ENCODE data around the gene DACT1. TPM values are rescaled to one million over a fixed set of nuclear protein-coding genes. Genes with fewer than 3 reads are reported as not detected.

Gene DACT1
- total RNA-seq, 1 donor = 75.6 TPM

- Histone ChIP-seq H3K4me2 (ENCODE audit: insufficient read depth, low read length) (peak overlapping the region; percentile 93), H3K4me3 (ENCODE audit: insufficient read depth, low read length) (peak overlapping the region; percentile 78), H3K27ac (ENCODE audit: low read depth, low read length) (peak overlapping the region; percentile 62), H3K4me1 (ENCODE audit: insufficient read depth, low read length) (peaks cover 20% of the 10 kb centered on the region), H3K79me2 (ENCODE audit: insufficient read depth, low read length) (peaks cover 18% of the 10 kb centered on the region), H3K9me3 (ENCODE audit: low read depth, low read length) (no peaks in the 10 kb centered on the region), H3K27me3 (ENCODE audit: insufficient read depth, low read length) (no peaks in the 10 kb centered on the region), H2AFZ (ENCODE audit: low read length) (no peak overlapping the region), H3K36me3 (ENCODE audit: insufficient read depth, low read length) (peaks cover 40% of the 10 kb centered on the region), H4K20me1 (ENCODE audit: insufficient read depth, low read length) (no peaks in the 10 kb centered on the region)
- DNase-seq (ENCODE audit: insufficient read length, low spot score, missing footprints) = peak; percentile 94
- TF ChIP-seq, protein P1, sequence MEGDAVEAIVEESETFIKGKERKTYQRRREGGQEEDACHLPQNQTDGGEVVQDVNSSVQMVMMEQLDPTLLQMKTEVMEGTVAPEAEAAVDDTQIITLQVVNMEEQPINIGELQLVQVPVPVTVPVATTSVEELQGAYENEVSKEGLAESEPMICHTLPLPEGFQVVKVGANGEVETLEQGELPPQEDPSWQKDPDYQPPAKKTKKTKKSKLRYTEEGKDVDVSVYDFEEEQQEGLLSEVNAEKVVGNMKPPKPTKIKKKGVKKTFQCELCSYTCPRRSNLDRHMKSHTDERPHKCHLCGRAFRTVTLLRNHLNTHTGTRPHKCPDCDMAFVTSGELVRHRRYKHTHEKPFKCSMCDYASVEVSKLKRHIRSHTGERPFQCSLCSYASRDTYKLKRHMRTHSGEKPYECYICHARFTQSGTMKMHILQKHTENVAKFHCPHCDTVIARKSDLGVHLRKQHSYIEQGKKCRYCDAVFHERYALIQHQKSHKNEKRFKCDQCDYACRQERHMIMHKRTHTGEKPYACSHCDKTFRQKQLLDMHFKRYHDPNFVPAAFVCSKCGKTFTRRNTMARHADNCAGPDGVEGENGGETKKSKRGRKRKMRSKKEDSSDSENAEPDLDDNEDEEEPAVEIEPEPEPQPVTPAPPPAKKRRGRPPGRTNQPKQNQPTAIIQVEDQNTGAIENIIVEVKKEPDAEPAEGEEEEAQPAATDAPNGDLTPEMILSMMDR (IDR thresholded peaks at IDR 0.05; ENCODE audit: extremely low read depth, low read depth, low read length) = peak; percentile 85
Observed at GRCh38 chr14:58639842-58640484, 2.2 kb downstream of the DACT1 start.

GRCh38 chr14:58640959-58641358, 3.2 kb downstream of the DACT1 start:
- H3K27ac ChIP-seq (ENCODE audit: low read depth, low read length) = no peak overlapping the region
- H3K4me3 ChIP-seq (ENCODE audit: insufficient read depth, low read length) = no peak overlapping the region
- TF ChIP-seq, protein P1 (IDR thresholded peaks at IDR 0.05; ENCODE audit: extremely low read depth, low read depth, low read length) = no peak
- no peaks in the 10 kb centered on the region for H4K20me1 ChIP-seq (ENCODE audit: insufficient read depth, low read length)
- DNase-seq (ENCODE audit: insufficient read length, low spot score, missing footprints) = no peak
- H2AFZ ChIP-seq (ENCODE audit: low read length) = no peak overlapping the region
- peaks cover 21% of the 10 kb centered on the region for H3K79me2 ChIP-seq (ENCODE audit: insufficient read depth, low read length)
- peaks cover 20% of the 10 kb centered on the region for H3K4me1 ChIP-seq (ENCODE audit: insufficient read depth, low read length)
- no peaks in the 10 kb centered on the region for H3K27me3 ChIP-seq (ENCODE audit: insufficient read depth, low read length)
- H3K9me3 ChIP-seq (ENCODE audit: low read depth, low read length) = no peaks in the 10 kb centered on the region
- H3K36me3 ChIP-seq (ENCODE audit: insufficient read depth, low read length) = peaks cover 50% of the 10 kb centered on the region
- H3K4me2 ChIP-seq (ENCODE audit: insufficient read depth, low read length) = peak overlapping the region; percentile 93

- Histone ChIP-seq H2AFZ (ENCODE audit: low read length) (no peak overlapping the region), H3K27ac (ENCODE audit: low read depth, low read length) (no peak overlapping the region), H3K36me3 (ENCODE audit: insufficient read depth, low read length) (peaks cover 53% of the 10 kb centered on the region), H3K79me2 (ENCODE audit: insufficient read depth, low read length) (peaks cover 21% of the 10 kb centered on the region), H3K4me3 (ENCODE audit: insufficient read depth, low read length) (no peak overlapping the region), H3K9me3 (ENCODE audit: low read depth, low read length) (no peaks in the 10 kb centered on the region), H3K4me1 (ENCODE audit: insufficient read depth, low read length) (peaks cover 19% of the 10 kb centered on the region), H3K27me3 (ENCODE audit: insufficient read depth, low read length) (no peaks in the 10 kb centered on the region), H3K4me2 (ENCODE audit: insufficient read depth, low read length) (no peak overlapping the region), H4K20me1 (ENCODE audit: insufficient read depth, low read length) (no peaks in the 10 kb centered on the region)
- TF ChIP-seq, protein P1 (IDR thresholded peaks at IDR 0.05; ENCODE audit: extremely low read depth, low read depth, low read length) = no peak
- DNase-seq (ENCODE audit: insufficient read length, low spot score, missing footprints) = no peak
Observed at GRCh38 chr14:58641509-58641908, 3.7 kb downstream of the DACT1 start.

DNA sequence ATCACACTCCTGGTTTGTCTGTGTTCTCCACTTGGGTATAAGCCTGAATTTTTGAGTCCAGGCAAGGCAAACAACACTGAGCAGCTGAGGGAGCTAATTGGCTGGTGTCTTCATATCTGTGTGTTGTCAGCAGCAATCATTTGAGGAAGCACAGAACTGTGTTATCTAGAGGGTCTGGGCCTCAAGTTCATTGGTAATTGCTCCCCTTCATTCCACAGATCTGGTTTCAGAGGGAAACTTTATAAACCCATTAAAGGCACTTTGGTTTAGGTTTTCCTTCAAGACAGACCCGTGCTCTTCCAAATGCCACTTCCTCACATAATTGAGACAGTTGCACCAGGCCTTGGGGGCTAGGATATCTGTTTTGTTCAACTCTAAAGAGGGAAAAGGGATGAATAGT, 5.6 kb downstream of the DACT1 start:
- H3K4me2 ChIP-seq (ENCODE audit: insufficient read depth, low read length) = no peak overlapping the region
- H3K4me3 ChIP-seq (ENCODE audit: insufficient read depth, low read length) = no peak overlapping the region
- no peaks in the 10 kb centered on the region for H3K27me3 ChIP-seq (ENCODE audit: insufficient read depth, low read length)
- no peak for DNase-seq (ENCODE audit: insufficient read length, low spot score, missing footprints)
- peaks cover 14% of the 10 kb centered on the region for H3K4me1 ChIP-seq (ENCODE audit: insufficient read depth, low read length)
- H3K79me2 ChIP-seq (ENCODE audit: insufficient read depth, low read length) = peaks cover 21% of the 10 kb centered on the region
- peaks cover 66% of the 10 kb centered on the region for H3K36me3 ChIP-seq (ENCODE audit: insufficient read depth, low read length)
- TF ChIP-seq, protein P1 (IDR thresholded peaks at IDR 0.05; ENCODE audit: extremely low read depth, low read depth, low read length) = no peak
- no peaks in the 10 kb centered on the region for H4K20me1 ChIP-seq (ENCODE audit: insufficient read depth, low read length)
- no peak overlapping the region for H2AFZ ChIP-seq (ENCODE audit: low read length)
- no peaks in the 10 kb centered on the region for H3K9me3 ChIP-seq (ENCODE audit: low read depth, low read length)
- H3K27ac ChIP-seq (ENCODE audit: low read depth, low read length) = no peak overlapping the region

Data from osteoblast (primary cell).